Activated CD4-positive, alpha-beta memory T cell treated with anti-CD3 and anti-CD28 coated beads for 36 hours (primary cell): ENCODE measurements around the gene CREB3L2. TPM values are rescaled to one million over a fixed set of nuclear protein-coding genes. Genes with fewer than 3 reads are reported as not detected.
A peak's percentile ranks its signal among the peaks of the same experiment; 100 is the strongest.
"Not testable (repeated sequence)": the region's sequence is repeated elsewhere in the genome, so short reads cannot be mapped to it uniquely, and the experiment has no call there.

Experiments
- CTCF ChIA-PET: fragments of 350-600 bp; sonication (Branson Sonifier 250); formaldehyde crosslinking; loops from one replicate; lab custom pipeline; 2021; ENCODE audit warnings: antibody characterized with exemption, inconsistent platforms; lab: Charles Lee
- POLR2A ChIA-PET: fragments of 350-600 bp; sonication (Branson Sonifier 250); formaldehyde crosslinking; loops from one replicate; lab custom pipeline; 2021; ENCODE audit warnings: antibody characterized with exemption; lab: Charles Lee
- DNase-seq: peaks from one replicate; pipeline ENCODE4 v3.0.0-alpha.2; 2020
- H3K27ac Mint-ChIP-seq: one replicate; pipeline ENCODE4 v1.8.0; 2021; ENCODE audit warnings: mixed read lengths
- H3K27me3 Mint-ChIP-seq: one replicate; pipeline ENCODE4 v1.8.0; 2021; ENCODE audit warnings: mixed read lengths
- H3K36me3 Mint-ChIP-seq: one replicate; pipeline ENCODE4 v1.8.0; 2021; ENCODE audit warnings: mixed read lengths
- H3K4me1 Mint-ChIP-seq: one replicate; pipeline ENCODE4 v1.8.0; 2021; ENCODE audit warnings: low read depth, mixed read lengths
- H3K4me3 Mint-ChIP-seq: one replicate; pipeline ENCODE4 v1.8.0; 2021; ENCODE audit warnings: mild to moderate bottlenecking, mixed read lengths
- H3K9me3 Mint-ChIP-seq: one replicate; pipeline ENCODE4 v1.8.0; 2021; ENCODE audit warnings: mixed read lengths
- intact Hi-C: fragments of 100-400 bp; cut with micrococcal nuclease; formaldehyde crosslinking; loops from one replicate; pipeline ENCODE4 v1.15.1; 2023
- total RNA-seq, 2 experiments: library from RNA; stranded (reverse); gene quantifications; one replicate each; pipeline ENCODE4 v1.2.3, GENCODE V29; 2021

CREB3L2 gene
- total RNA-seq, 2 experiments from 2014 or later: 36.1 to 39.4 TPM

- no peak for DNase-seq
- ChIA-PET POLR2A (interaction anchor here (1.3 kb wide), 1 partner anchor 67 kb away, joined by 3 read pairs; no protein-coding TSS in a partner anchor), CTCF (interaction anchor here (0.6 to 1.3 kb wide), 4 partner anchors 10 to 68 kb away, joined by 3 to 5 read pairs (median 4); partner anchors contain the start of gene CREB3L2)
- H3K4me1 Mint-ChIP-seq: peaks cover 56% of the 10 kb centered on the region
- peaks cover 6% of the 10 kb centered on the region for H3K36me3 Mint-ChIP-seq
- no peaks in the 10 kb centered on the region for H3K27me3 Mint-ChIP-seq
- intact Hi-C loops: loop anchor here (2.0 to 5.0 kb wide), 3 partner anchors 26 to 943 kb away; no protein-coding TSS in a partner anchor
- no peaks in the 10 kb centered on the region for H3K9me3 Mint-ChIP-seq
- H3K4me3 Mint-ChIP-seq: peak overlapping the region; percentile 65
- H3K27ac Mint-ChIP-seq: peak overlapping the region; percentile 84
These were observed 67.6 kb downstream of the CREB3L2 start for GRCh38 chr7:137934176-137934826.

- intact Hi-C loops: loop anchor here (2.0 to 5.0 kb wide), 3 partner anchors 27 to 944 kb away; no protein-coding TSS in a partner anchor
- H3K27ac Mint-ChIP-seq: peak overlapping the region; percentile 66
- no peaks in the 10 kb centered on the region for H3K27me3 Mint-ChIP-seq
- POLR2A ChIA-PET: no interaction called here
- CTCF ChIA-PET: interaction anchor here (0.5 to 1.4 kb wide), 5 partner anchors 9 to 74 kb away, joined by 3 to 5 read pairs (median 4); partner anchors contain the start of gene CREB3L2
- peaks cover 6% of the 10 kb centered on the region for H3K36me3 Mint-ChIP-seq
- H3K4me1 Mint-ChIP-seq: peaks cover 56% of the 10 kb centered on the region
- no peak overlapping the region for H3K4me3 Mint-ChIP-seq
- no peaks in the 10 kb centered on the region for H3K9me3 Mint-ChIP-seq
- DNase-seq: no peak
These were observed 68.4 kb downstream of the CREB3L2 start for GRCh38 chr7:137933270-137934017.

DNA sequence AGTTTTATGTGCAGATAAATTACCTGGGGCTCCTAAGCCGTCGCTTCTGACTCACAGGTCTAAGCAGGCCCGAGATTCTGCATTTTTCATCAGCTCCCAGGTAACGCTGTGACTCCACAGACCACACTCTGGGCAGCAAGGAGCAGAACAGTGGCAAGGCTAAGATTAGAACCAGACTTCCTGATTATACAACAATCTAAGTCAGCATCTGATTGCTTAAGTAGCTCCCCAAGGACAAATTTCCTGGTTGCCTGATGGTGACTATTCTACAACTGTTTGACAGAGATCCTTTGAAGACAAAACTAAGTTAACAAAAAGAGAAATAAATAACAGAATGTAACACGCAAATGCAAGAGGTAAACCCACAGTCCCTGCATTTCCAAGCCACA lies 69.0 kb downstream of the CREB3L2 start:
- ChIA-PET CTCF (interaction anchor here (0.5 to 1.4 kb wide), 4 partner anchors 9 to 75 kb away, joined by 3 to 5 read pairs (median 4); partner anchors contain the start of gene CREB3L2), POLR2A (no interaction called here)
- Mint-ChIP-seq H3K9me3 (no peaks in the 10 kb centered on the region), H3K4me1 (peaks cover 56% of the 10 kb centered on the region), H3K36me3 (peaks cover 9% of the 10 kb centered on the region), H3K27ac (peak overlapping the region; percentile 66), H3K27me3 (no peaks in the 10 kb centered on the region), H3K4me3 (no peak overlapping the region)
- intact Hi-C loops: loop anchor here (5.0 kb wide), 1 partner anchor 944 kb away; no protein-coding TSS in a partner anchor
- no peak for DNase-seq

DNA sequence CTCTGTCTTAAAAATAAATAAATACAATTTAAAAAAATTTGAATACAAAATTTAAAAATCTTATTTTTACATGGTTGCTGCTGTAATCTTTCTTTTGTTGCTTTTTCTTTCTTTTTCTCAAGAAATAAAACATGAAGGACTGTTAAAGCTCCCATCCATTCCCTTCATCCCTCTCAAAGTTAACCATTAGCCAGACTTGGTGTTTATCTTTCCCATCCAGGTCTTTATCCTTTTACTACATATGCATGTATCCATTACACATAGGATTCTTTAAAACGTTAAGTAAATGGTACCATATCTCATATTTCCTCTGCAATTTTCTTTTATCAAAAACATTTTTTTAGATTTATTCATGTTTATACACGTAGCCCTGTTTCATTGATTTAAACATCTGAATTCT lies 70.1 kb downstream of the CREB3L2 start:
- no peak overlapping the region for H3K27ac Mint-ChIP-seq
- DNase-seq: no peak
- H3K9me3 Mint-ChIP-seq: no peaks in the 10 kb centered on the region
- no peak overlapping the region for H3K4me3 Mint-ChIP-seq
- ChIA-PET POLR2A (no interaction called here), CTCF (interaction anchor here (0.6 to 1.4 kb wide), 2 partner anchors 8 to 70 kb away, joined by 4 read pairs; partner anchors contain the start of gene CREB3L2)
- peaks cover 56% of the 10 kb centered on the region for H3K4me1 Mint-ChIP-seq
- intact Hi-C loops: loop anchor here (5.0 kb wide), 1 partner anchor 945 kb away; no protein-coding TSS in a partner anchor
- no peaks in the 10 kb centered on the region for H3K27me3 Mint-ChIP-seq
- H3K36me3 Mint-ChIP-seq: peaks cover 16% of the 10 kb centered on the region

- peaks cover 28% of the 10 kb centered on the region for H3K36me3 Mint-ChIP-seq
- no peaks in the 10 kb centered on the region for H3K9me3 Mint-ChIP-seq
- peaks cover 47% of the 10 kb centered on the region for H3K4me1 Mint-ChIP-seq
- POLR2A ChIA-PET: no interaction called here
- no peaks in the 10 kb centered on the region for H3K27me3 Mint-ChIP-seq
- intact Hi-C loops: loop anchor here (5.0 kb wide), 1 partner anchor 947 kb away; no protein-coding TSS in a partner anchor
- peak overlapping the region; percentile 54 for H3K27ac Mint-ChIP-seq
- no peak overlapping the region for H3K4me3 Mint-ChIP-seq
- DNase-seq: no peak
- CTCF ChIA-PET: interaction anchor here (0.6 kb wide), 1 partner anchor 392 kb away, joined by 3 read pairs; no protein-coding TSS in a partner anchor
These were observed 71.3 kb downstream of the CREB3L2 start for GRCh38 chr7:137930581-137930980.

DNA sequence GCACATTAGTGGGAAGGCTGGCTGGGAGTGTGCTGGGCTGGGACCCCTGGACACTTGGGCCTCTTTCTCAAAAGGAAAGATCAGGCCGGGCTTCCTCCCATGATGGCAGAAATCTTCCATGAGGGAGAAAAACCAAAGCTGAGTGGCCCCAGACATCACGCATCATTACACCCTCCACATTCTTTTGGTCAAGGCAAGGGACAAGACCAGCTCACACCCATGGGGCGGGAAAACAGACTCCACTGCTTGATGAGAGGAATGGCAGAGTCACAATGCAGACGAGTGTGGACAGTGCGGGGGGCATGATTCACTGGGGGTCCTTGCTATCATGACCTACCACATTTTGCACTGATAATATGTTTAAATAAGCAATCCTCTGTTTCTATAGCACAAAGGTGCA lies 73.3 kb downstream of the CREB3L2 start:
- Mint-ChIP-seq H3K27me3 (no peaks in the 10 kb centered on the region), H3K36me3 (peaks cover 35% of the 10 kb centered on the region), H3K9me3 (no peaks in the 10 kb centered on the region), H3K4me3 (no peak overlapping the region), H3K27ac (no peak overlapping the region), H3K4me1 (peaks cover 43% of the 10 kb centered on the region)
- DNase-seq: no peak
- ChIA-PET CTCF (interaction anchor here (2.7 kb wide), 1 partner anchor 73 kb away, joined by 15 read pairs; the partner anchor contains the start of gene CREB3L2), POLR2A (no interaction called here)
- intact Hi-C loops: no loop called here

DNA sequence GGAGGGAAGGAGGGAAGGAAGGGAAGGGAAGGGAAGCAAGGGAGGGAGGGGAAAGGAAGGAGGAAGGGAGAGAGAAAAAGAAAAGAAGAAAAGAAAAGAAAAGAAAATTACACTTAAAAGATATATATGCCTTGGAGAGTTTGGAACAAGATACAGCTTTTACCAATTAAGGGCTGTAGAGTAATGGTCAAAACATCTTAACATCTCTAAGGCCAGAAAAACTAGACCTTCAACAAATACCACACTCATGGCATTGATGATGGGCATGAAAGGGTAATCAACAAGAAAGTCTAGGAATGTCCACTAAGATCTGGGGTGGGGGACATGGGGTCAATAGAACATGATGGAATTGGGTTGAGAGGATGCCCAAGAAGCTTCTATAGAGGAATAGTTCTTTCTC lies 74.5 kb downstream of the CREB3L2 start:
- no peaks in the 10 kb centered on the region for H3K27me3 Mint-ChIP-seq
- peaks cover 31% of the 10 kb centered on the region for H3K36me3 Mint-ChIP-seq
- POLR2A ChIA-PET: no interaction called here
- no peak for DNase-seq
- CTCF ChIA-PET: interaction anchor here (2.7 kb wide), 1 partner anchor 75 kb away, joined by 15 read pairs; the partner anchor contains the start of gene CREB3L2
- H3K9me3 Mint-ChIP-seq: no peaks in the 10 kb centered on the region
- peaks cover 40% of the 10 kb centered on the region for H3K4me1 Mint-ChIP-seq
- no peak overlapping the region for H3K27ac Mint-ChIP-seq
- intact Hi-C loops: no loop called here
- H3K4me3 Mint-ChIP-seq: no peak overlapping the region

- DNase-seq, intact Hi-C loops, H3K27ac Mint-ChIP-seq, POLR2A ChIA-PET, H3K9me3 Mint-ChIP-seq, H3K27me3 Mint-ChIP-seq, CTCF ChIA-PET, H3K4me3 Mint-ChIP-seq: not testable (repeated sequence)
- Mint-ChIP-seq H3K4me1 (peaks cover 43% of the 10 kb centered on the region), H3K36me3 (peaks cover 36% of the 10 kb centered on the region)
These were observed 75.7 kb downstream of the CREB3L2 start for GRCh38 chr7:137926206-137926605.

GRCh38 chr7:137925754-137926153 lies 76.1 kb downstream of the CREB3L2 start:
- intact Hi-C loops: no loop called here
- POLR2A ChIA-PET: no interaction called here
- Mint-ChIP-seq H3K4me1 (peaks cover 44% of the 10 kb centered on the region), H3K36me3 (peaks cover 37% of the 10 kb centered on the region), H3K27ac (no peak overlapping the region), H3K27me3 (no peaks in the 10 kb centered on the region), H3K4me3 (no peak overlapping the region), H3K9me3 (no peaks in the 10 kb centered on the region)
- CTCF ChIA-PET: interaction anchor here (1.3 kb wide), 1 partner anchor 81 kb away, joined by 3 read pairs; no protein-coding TSS in a partner anchor
- DNase-seq: no peak

DNA sequence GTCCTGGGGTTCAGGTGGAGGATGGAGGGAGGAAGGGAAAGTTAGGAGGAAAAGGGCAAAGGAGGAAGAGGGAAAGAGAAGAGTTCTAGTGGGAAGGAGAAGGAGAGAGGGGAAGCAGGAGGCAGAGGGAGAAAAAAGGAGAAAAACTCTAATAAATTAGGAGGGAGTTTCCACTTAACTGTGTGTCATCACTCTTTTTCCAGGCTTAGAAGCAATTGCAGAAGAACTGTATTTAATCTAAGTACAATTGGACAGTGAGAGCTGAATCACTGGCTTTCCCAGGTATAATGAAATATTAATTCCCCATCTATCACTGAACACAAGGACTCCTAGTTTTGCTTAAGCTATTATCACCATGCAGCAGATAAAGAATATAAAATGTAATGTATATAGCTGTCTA lies 76.8 kb downstream of the CREB3L2 start:
- Mint-ChIP-seq H3K27ac (no peak overlapping the region), H3K36me3 (peaks cover 37% of the 10 kb centered on the region), H3K27me3 (no peaks in the 10 kb centered on the region), H3K4me3 (no peak overlapping the region), H3K9me3 (no peaks in the 10 kb centered on the region), H3K4me1 (peaks cover 40% of the 10 kb centered on the region)
- POLR2A ChIA-PET: no interaction called here
- no peak for DNase-seq
- CTCF ChIA-PET: interaction anchor here (0.7 to 1.3 kb wide), 3 partner anchors 10 to 81 kb away, joined by 3 to 4 read pairs (median 3); no protein-coding TSS in a partner anchor
- intact Hi-C loops: no loop called here

GRCh38 chr7:137923380-137923779 lies 78.5 kb downstream of the CREB3L2 start:
- peak; percentile 36 for DNase-seq
- ChIA-PET POLR2A (no interaction called here), CTCF (interaction anchor here (0.6 to 1.8 kb wide), 3 partner anchors 8 to 80 kb away, joined by 4 to 13 read pairs (median 7); partner anchors contain the start of gene CREB3L2)
- Mint-ChIP-seq H3K27me3 (no peaks in the 10 kb centered on the region), H3K4me3 (no peak overlapping the region), H3K27ac (peak overlapping the region; percentile 49), H3K9me3 (no peaks in the 10 kb centered on the region), H3K36me3 (peaks cover 37% of the 10 kb centered on the region), H3K4me1 (peaks cover 38% of the 10 kb centered on the region)
- intact Hi-C loops: loop anchor here (1.0 to 5.0 kb wide), 4 partner anchors 12 to 829 kb away; partner anchors contain the start of gene CREB3L2
